Measurements from ENCODE around the gene EDEM3. TPM values are rescaled to one million over a fixed set of nuclear protein-coding genes. Genes with fewer than 3 reads are reported as not detected.
"Not testable (repeated sequence)": the region's sequence is repeated elsewhere in the genome, so short reads cannot be mapped to it uniquely, and the experiment has no call there.

Gene EDEM3
- polyA plus RNA-seq, 4 donors, result 30.9 to 42.1 (median 35.0) TPM

DNA sequence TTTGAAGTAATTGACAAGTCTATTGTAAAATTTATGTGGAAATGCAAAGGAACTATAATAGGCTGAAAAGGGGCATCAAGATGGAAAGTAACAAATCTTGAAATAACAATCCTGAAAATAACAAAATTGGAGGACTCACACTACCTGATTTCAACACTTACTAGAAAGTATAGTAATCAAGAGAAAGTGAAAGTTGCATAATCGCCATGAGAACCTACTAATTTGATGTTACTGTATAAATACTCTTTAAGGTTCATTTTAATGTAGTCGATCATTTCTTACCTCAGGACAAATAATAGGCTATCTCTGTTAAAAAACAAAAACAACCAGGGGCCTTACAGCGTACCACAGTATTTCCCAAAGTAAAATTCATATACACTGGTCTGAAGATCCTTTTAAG, 71.7 kb downstream of the EDEM3 start:
- no peak for DNase-seq (ENCODE audit: low read depth in 4 of 4, low spot score in 3 of 4)

DNA sequence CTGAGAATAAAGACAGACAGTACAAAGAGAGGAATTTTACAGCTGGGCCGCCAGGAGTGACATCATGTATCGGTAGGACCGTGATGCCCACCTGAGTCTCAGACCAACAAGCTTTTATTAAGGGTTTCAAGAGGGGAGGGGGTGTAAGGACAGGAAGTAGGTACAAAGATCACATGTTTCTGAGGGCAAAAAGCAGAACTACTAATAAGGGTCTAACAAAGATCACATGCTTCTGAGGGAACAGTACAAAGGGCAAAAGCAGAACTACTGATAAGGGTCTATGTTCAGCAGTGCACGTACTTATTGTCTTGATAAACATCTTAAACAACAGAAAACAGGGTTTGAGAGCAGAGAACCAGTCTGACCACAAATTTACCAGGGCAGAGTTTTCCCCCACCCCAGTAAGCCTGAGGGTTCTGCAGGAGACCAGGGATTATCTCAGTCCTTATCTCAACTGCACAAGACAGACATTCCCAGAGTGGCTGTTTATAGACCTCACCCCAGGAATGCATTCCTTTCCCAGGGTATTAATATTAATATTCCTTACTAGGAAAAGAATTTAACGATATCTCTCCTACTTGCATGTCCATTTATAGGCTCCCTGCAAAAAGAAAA, 73.9 kb downstream of the EDEM3 start:
- DNase-seq (ENCODE audit: low read depth in 4 of 4, low spot score in 3 of 4), result not testable (repeated sequence)

DNA sequence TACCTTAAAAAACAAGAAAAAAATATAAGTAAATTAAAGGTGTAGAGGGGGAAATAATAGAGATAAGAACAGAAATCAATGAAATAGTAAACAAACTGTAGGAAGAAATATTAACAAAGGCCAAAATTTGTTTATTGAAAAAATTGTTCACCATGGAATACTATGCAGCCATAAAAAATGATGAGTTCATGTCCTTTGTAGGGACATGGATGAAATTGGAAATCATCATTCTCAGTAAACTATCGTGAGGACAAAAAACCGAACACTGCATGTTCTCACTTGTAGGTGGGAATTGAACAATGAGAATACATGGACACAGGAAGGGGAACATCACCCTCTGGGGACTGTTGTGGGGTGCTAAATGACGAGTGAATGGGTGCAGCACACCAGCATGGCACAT, 75.2 kb downstream of the EDEM3 start:
- DNase-seq (ENCODE audit: low read depth in 4 of 4, low spot score in 3 of 4), result not testable (repeated sequence)

DNA sequence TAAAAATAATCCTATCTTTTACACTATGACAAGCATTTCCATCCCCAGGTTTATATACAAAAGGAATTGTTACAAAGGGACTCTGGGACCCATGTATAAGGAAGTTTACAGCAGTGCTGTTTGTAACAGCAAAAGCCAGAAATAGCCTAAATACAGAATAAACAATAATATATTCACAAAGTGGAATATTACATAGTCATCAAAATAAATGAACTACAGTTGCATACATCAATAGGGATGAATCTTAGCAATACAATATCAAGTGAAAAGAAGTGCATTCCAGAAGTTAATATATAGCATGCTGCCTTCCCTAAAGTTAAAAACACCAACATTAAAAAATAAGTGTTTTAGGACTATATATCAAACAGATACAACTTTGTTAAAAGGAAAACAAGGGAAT, 77.3 kb downstream of the EDEM3 start:
- DNase-seq (ENCODE audit: low read depth in 4 of 4, low spot score in 3 of 4), result no peak

DNA sequence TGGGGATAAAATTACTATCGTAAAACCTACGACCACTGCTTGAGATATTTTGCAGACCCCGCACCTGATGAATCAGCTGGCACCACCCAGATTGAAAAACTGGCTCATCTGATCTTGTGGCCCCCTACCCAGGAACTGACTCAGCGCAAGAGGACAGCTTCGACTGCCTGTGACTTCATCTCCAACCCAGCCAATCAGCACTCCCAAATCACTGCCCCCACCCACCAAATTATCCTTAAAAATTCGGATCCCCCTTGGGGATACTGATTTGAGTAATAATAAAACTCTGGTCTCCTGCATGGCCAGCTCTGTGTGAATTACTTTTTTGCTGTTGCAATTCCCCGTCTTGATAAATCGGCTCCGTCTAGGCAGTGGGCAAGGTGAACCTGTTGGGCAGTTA, 81.4 kb downstream of the EDEM3 start:
- no peak for DNase-seq (ENCODE audit: low read depth in 4 of 4, low spot score in 3 of 4)

DNA sequence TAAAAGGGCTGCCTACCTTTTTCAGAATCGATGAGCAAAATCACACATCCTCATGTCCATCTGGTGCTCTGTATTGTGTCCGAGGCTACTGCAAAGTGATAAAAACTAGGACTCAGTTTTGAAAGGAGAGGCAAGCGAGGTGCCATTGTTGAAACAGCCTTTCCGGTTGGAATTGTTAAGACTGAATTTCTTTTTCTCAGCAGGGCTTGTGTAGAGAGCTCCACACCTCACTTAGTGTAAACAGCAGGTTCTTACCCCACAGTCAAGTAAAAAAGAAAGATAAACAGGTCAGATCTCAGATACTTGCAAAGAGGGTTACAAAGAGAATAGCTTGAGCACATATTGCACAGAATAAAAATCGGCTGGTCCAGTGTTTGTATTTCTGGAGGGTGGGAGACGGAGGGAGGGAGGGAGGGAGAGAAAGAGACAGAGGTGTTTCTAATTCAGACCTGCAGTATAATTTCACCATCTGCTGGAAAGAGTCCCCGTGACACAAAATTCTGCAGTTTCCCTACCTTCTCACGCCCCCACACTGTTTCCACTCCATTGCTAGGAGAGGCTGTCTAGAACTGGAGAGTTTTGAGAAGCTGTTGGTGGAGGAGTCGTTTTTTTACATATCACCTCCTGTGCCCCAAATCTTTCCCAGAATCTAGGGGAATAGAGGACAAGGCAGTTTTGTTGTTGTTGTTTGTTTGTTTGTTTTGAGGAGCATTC, 82.5 kb downstream of the EDEM3 start:
- DNase-seq (ENCODE audit: low read depth in 4 of 4, low spot score in 3 of 4), result no peak

DNA sequence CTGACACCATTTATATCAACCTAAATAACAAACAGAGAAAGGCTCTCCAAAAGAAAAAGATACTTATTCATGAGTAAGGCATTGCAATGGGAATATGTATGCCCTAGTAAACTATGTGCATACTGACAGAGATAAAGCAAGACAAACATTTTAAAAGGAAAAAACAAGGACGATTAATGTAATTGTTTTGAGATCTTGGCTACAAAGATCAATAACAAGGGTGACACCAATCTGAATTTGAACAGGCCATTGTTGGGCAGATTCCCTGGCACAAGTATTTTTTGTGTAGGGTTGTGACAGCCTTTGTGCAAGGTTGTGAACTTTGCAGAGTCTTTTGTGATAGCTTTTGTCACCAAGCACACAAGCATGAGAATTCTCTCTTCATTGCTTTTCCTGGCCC, 85.3 kb downstream of the EDEM3 start:
- DNase-seq (ENCODE audit: low read depth in 4 of 4, low spot score in 3 of 4), result no peak

DNA sequence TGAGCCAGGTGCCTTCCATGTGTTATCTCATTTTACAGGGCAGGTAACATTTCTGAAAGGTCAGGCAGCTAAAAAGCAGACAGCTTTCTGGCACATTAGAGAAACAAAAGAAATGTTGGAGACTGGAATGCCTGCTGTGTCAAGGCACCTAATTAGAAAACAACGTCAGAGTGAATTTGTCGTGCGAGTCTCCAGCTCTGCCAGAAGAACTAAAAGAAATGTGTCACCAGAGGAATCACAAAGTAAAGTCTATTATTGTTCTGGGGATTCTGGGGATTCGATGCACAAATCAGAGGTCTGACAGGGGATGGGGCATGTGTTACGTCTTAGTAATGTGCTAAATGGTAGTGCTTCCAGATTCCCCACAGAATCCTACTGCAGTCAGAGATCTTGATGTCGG, 89.3 kb downstream of the EDEM3 start:
- DNase-seq (ENCODE audit: low read depth in 4 of 4, low spot score in 3 of 4), result no peak

DNA sequence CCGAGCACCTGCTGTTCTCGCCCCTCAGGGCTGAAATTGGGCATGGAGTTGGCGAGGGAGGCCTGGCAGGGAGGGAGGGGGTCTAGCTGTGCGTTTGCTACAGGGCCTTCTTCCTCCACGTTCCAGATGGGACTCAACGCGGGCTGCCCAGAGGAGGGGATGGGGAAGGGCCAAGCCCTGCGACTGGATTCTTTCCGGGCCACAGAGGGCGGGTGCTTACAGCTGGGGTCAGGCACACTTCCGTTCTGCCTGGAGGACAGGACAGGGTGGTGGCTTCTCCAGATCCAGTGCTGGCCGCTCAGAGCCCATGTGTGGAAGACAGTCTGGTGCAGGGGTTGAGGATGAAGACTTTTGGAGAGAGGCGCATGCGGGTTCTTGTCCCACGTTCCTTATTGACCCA, 90.0 kb downstream of the EDEM3 start:
- DNase-seq (ENCODE audit: low read depth in 4 of 4, low spot score in 3 of 4), result no peak

DNA sequence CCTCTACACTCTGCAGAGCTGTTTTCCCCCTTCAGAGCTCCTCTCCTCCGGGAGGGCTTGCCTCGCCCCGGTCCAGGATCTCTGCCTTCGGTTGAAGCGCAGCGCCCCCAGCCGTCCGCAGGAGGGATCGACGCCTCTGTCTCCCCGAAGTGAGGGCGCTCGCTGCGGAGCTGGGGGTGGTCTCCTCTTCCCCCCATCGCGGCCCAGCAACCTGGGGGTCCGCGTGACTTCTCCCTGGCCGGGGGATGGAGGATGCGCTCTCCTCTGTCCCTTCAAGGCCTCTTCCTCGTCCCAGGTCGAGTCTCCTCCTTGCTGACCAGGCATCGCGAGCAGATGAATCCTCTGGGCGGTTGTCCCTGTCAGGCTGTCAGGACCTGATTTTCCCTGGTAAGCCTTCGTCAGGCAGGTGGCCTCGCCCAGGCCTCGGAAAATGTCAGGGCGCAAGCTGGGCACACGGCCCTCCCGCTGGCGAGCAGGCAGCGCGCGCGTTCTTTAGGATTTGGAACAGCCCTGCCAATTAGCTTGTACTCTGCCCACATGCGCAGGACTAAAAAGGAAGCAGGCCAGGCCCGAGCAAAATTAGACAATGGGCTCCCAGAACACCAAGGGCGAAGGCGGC, 90.5 kb downstream of the EDEM3 start:
- DNase-seq (ENCODE audit: low read depth in 4 of 4, low spot score in 3 of 4), result peak; percentile 27 to 56 (median 46)

DNA sequence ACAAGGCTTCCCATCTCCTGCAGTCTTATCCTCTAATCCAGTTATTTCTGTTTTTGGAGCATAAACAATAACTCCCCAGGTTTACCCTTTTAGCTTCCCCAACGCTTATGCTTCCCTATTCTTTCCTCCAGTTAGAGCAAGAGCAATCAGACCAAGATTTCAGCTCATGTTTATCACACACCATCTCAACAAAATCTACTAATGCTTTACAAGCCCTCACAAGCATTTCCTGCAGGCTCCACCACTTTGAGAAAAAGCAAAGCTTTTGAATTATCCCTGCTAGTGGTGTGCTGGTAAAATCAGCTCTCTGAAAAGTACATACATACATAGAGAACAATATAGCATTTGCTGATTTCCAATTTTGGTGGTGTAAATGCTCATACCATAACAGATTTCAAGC, 92.9 kb downstream of the EDEM3 start:
- no peak for DNase-seq (ENCODE audit: low read depth in 4 of 4, low spot score in 3 of 4)

DNA sequence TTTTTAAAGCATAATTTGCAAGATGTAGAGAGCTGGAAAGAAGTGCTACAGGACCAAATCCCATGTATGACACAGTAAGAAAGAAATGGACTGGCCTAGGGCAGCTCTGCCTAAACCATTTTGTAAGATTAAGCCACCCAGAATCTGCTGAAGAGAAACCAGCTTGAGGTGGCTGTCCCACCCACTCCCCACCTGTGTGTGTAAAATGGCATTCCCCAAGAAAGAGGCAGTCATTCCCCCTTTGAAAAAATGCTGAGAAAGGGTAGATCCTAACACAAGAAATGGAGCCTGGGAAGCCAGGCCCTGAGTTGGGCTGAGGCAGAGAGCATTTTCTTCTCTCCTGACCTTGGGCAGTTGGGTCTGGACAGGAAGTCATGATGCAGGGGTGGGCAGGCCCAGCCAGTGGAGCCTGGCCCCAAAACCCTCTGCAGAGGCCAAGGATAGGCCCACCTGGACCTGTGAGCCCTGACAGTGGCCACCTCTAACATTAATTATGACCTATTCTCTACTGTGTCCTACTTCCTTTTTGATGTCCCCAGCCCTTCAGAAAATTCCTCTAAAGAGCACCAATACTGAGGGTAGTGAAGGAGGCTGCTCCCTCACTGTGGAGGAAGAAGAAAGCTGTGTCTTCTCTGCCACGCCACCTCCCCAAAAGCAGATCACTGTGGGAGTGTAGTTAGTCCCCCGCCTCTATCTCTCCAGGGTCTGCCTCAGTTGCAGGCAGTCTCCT, 94.0 kb downstream of the EDEM3 start:
- no peak for DNase-seq (ENCODE audit: low read depth in 4 of 4, low spot score in 3 of 4)

DNA sequence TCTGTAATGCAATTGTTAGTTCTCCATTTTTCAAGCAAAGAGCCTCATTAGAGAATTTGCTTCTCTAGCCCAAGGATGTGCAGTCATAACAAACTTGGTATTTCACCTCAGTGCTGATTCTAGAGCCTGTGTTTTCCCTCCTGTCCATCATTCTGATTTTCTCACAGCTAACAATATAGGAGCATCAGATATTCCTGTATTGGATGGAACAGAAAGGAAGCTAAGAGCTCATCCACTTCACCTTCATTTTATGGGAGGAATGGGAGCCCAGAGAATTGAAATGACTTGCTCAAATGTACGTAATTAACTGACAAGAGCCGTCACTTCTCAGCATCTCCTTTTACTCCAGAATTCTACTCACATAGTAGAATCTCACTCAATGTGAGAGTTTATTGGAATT, 96.6 kb downstream of the EDEM3 start:
- DNase-seq (ENCODE audit: low read depth in 4 of 4, low spot score in 3 of 4), result no peak

DNA sequence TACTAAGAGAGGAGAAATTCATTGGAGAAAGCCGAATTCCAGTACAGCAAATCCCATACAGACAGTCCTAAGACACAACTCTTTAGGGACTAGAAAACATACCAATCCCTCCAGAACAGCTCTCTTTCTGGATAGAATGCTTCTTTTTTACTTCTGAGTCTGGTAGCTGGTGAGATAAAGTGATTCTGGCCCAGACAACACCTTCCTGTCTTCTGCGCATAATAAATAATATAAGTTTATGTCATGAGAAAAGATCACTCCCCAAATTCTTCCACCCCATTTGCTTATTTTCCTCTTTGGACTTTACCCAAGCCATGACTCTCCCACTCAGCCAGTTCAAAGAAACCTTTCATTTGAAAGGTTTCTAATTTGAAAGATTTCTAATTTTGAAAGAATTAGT, 98.4 kb downstream of the EDEM3 start:
- no peak for DNase-seq (ENCODE audit: low read depth in 4 of 4, low spot score in 3 of 4)

DNA sequence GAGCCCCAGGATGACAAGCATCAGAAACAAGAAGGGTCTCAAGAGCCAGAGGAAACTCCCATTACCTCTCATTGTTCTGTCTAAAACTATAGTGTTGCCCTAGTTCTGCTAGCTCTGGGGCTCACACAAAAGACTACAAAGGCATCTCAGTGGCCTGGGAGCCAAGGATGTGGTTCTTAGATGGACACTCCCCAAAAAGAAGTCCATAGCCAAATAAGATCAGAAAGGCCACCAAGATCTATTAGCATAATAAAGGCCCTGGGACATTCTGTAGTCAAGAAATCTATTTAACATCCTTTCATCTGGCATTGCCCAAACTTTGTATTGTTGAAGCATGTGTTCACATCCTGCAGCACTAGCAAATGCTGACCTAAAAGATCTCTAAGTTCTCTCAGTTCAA, 99.5 kb downstream of the EDEM3 start:
- DNase-seq (ENCODE audit: low read depth in 4 of 4, low spot score in 3 of 4), result no peak

DNA sequence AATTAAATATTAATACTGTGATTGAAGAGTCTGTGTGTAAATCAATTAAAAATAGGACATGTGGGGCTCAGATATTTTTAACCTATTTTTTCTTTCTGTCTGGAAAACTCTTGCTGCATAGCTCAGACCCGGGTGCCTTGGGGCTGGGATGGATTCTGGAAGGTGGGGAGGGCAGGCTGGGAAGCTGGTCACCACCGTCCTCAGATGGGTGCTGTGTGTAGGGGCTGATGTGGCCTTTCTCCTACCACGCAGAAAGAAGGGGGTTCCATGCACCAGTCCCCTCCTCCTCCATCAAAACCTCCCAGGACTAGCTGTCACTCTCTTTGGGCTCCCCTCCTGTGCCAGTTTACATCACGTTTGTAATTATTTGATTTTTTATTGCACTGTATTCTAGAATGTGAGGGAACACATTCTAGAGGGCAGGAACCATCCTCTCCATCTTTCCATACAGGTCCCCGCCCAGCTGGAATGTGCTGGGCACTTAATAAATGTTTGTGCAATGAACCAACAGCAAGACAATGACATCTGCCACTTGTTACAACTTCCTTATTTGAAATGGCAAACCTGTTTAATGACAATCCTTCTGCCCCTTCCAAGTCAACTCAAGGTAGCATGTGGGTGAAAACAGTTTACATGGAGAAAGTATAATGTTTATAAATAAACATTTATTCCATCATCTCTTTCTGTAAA, 104.3 kb downstream of the EDEM3 start:
- no peak for DNase-seq (ENCODE audit: low read depth in 4 of 4, low spot score in 3 of 4)

DNA sequence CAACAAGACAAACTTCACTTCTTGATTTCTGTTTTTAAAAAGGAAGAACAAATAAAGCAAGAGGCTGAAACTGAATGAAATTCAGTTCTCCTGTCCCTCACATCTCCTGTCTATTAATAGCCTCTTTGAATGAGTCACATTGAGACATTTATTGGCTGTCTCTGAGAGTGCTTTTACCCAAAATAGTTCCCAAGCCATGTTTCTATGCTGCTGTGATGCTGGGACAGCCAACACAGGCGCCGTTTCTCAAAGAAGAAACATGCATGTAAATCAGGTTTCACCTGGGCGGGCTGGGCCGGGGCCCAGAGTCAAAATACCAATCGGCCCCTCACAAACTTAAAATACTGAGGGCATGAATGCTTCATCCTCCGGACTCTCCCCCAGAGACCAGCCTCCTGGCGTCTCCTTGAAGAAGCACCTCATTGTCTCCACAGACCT, 105.2 kb downstream of the EDEM3 start:
- DNase-seq (ENCODE audit: low read depth in 4 of 4, low spot score in 3 of 4), result no peak

DNA sequence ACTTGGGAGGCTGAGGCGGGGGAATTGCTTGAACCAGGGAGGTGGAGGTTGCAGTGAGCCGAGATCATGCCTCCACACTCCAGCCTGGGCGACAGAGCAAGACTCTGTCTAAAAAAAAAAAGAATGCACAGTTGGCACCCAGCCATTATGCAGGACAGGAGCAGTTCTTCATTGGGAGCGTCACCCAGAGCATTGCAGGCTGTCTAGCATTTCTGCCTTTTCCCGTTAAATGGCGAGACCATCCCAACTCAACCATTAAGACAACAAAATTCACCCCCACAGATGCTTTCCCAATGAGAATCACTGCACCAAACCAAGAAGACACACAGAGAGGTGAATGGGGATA, 105.8 kb downstream of the EDEM3 start:
- DNase-seq (ENCODE audit: low read depth in 4 of 4, low spot score in 3 of 4), result no peak

DNA sequence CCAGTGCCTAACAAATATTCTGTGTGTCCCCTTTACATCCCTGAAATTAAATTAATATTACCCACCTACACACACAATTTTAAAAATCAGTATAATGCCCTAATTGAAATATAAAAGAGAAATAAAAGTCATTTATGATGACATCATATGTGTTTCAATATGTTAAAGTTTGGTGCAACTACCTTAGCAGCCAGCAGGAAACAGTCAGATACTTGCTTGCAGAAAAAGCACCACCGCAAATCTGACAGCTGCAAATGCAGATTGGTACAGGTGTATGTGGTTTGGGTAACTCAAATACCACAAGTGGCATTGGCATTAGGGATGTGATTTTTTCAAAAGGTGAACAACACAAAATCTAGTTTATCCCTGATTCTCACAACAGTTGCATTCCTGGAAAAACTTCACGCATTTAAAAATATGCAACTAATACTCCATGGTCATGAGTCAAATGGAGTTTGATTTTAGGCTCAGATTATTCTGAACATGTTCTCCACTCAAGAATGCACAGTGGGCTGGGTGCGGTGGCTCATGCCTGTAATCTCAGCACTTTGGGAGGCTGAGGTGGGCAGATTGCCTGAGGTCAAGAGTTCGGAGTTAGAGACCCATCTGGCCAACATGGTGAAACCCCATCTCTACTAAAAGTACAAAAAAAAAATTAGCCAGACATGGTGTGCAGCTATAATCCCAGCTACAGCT, 106.3 kb downstream of the EDEM3 start:
- DNase-seq (ENCODE audit: low read depth in 4 of 4, low spot score in 3 of 4), result no peak

DNA sequence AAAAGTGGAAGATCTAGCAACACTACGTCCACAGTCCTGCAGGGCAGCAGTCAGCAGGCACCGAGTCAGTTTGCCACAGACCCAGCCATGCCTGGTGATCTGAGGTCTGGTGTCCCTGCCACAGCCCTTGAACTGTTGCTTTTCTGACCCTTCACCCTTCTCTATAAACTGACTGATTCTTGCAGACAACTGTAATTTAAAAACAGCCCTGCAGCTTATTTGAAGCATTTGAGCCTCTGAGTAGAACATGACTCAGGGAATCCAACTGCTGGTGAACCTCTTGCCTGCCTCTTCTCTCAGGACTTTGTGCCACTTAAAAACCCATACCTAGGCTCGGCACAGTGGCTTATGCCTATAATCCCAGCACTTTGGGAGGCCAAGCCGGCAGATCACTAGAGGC, 107.2 kb downstream of the EDEM3 start:
- DNase-seq (ENCODE audit: low read depth in 4 of 4, low spot score in 3 of 4), result no peak
